ENCODE data around the gene CHRNA3.

DNA sequence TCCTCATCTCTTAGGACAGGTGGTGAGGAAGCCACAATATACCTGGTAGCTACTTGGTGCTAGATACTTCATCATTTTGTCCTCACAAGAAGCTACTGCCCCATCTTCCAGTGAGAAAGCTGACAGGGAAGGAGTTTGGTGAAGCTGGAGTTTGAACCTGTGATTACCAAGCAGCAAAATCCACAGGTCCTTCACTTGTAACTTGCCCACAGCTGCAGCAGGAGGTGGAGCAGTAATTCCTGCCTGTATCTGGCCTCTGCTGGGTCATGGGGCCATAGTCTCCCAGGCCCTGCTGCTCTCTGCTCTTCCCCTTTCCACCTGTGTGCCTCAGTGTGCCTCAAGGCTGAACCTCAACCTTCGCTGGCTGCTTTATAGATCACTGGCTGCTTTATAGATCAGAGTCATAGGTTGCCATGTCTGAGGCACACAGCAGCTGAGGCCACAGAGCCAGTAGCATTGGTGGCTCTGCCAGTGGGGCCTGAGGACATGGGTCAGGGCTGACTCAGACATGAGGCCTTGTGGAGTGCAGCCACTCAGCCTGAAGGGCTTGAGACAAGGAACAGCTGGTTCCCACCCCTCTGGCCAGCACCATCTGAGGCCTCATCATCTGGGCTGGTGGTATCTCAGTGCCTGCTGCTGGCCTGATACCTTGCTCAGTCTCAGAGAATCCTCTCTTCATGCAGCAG lies 31.3 kb upstream of the CHRNA3 start:
- TF ChIP-seq, protein P1, sequence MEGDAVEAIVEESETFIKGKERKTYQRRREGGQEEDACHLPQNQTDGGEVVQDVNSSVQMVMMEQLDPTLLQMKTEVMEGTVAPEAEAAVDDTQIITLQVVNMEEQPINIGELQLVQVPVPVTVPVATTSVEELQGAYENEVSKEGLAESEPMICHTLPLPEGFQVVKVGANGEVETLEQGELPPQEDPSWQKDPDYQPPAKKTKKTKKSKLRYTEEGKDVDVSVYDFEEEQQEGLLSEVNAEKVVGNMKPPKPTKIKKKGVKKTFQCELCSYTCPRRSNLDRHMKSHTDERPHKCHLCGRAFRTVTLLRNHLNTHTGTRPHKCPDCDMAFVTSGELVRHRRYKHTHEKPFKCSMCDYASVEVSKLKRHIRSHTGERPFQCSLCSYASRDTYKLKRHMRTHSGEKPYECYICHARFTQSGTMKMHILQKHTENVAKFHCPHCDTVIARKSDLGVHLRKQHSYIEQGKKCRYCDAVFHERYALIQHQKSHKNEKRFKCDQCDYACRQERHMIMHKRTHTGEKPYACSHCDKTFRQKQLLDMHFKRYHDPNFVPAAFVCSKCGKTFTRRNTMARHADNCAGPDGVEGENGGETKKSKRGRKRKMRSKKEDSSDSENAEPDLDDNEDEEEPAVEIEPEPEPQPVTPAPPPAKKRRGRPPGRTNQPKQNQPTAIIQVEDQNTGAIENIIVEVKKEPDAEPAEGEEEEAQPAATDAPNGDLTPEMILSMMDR (optimal IDR thresholded peaks at IDR 0.05 in 1 of 3, IDR thresholded peaks at IDR 0.05 in 1 of 3, conservative IDR thresholded peaks at IDR 0.05 in 1 of 3; ENCODE audit: extremely low read depth in 1 of 3, insufficient read depth in 2 of 3, low read length in 3 of 3) = no peak
- no peak for TF ChIP-seq EZH2 (IDR thresholded peaks at IDR 0.05; ENCODE audit: low read length)

All from keratinocyte (primary cell).